ENCODE results near the gene LUZP1.

GRCh38 chr1:23069675-23070074 lies 99.0 kb downstream of the LUZP1 start:
- no peak for TF ChIP-seq CTCF (IDR thresholded peaks at IDR 0.05; ENCODE audit: poor library complexity)
- TF ChIP-seq EZH2phosphoT487 (IDR thresholded peaks at IDR 0.05; ENCODE audit: low read depth, severe bottlenecking, unreplicated experiment) = no peak
- TF ChIP-seq EZH2 (IDR thresholded peaks at IDR 0.05; ENCODE audit: borderline replicate concordance) = no peak
